ENCODE data around the gene TRABD2A.

- TF ChIP-seq, protein P1, sequence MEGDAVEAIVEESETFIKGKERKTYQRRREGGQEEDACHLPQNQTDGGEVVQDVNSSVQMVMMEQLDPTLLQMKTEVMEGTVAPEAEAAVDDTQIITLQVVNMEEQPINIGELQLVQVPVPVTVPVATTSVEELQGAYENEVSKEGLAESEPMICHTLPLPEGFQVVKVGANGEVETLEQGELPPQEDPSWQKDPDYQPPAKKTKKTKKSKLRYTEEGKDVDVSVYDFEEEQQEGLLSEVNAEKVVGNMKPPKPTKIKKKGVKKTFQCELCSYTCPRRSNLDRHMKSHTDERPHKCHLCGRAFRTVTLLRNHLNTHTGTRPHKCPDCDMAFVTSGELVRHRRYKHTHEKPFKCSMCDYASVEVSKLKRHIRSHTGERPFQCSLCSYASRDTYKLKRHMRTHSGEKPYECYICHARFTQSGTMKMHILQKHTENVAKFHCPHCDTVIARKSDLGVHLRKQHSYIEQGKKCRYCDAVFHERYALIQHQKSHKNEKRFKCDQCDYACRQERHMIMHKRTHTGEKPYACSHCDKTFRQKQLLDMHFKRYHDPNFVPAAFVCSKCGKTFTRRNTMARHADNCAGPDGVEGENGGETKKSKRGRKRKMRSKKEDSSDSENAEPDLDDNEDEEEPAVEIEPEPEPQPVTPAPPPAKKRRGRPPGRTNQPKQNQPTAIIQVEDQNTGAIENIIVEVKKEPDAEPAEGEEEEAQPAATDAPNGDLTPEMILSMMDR (conservative IDR thresholded peaks at IDR 0.05 in 1 of 2, IDR thresholded peaks at IDR 0.05 in 1 of 2; ENCODE audit: low read depth in 1 of 2, low read length in 2 of 2), result no peak
- TF ChIP-seq EZH2 (IDR thresholded peaks at IDR 0.05; ENCODE audit: low read length, missing control alignments), result no peak
Observed at GRCh38 chr2:84882414-84882738, 1.5 kb upstream of the TRABD2A start.
